ENCODE measurements around the gene CLSTN2.

Gene CLSTN2

DNA sequence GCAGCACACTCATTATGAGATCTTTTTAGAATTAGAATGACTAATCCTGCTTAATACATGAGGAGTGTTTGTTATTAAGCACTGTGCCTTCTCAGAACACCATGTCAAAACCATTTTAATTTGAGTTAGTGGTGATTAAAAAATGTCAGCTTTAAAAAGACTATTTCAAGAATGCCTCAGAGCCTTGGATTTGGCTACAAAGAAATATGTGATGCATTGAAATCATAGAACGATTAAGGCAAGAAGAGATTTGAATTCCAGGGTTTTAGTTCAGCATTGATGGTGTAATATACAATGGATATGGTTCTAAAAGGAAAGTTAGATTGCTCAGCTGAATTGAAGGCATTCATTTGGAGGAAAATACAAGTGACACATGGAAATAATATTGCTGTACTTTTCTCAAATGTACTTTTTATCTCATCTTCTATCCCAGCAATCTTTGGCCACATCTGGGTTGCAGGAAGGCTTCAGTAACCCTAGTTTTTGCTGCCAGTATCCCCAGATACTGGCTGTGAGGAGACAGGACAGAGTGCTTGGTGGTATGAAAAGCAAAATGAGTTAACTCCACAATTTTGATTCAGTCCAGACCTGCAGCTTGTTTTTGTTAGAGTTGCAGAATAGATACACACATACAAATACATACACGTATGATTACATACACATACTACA lies 303.8 kb downstream of the CLSTN2 start:
- DNase-seq (ENCODE audit: low read depth), result no peak

DNA sequence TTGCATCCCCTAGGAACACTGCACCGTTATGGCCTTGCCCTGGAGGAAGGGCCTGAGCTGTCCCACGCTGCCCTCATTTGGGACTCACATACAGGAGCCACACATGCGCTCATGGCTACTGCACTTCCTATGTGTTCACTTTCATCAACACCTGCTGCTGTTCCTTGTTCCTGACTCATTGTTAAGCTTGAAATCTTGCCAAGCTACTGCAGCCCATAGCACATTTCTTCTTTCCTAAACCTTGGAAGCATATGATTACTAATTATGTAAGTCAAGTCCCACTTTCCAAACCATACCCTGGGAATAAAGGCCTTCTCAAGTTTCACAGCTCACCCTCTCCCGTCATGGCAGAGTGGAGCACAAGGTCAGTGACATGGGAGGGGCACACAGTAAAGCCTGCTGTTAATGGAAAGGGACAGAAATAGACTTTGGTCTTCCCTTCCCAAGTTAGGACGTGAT lies 307.9 kb downstream of the CLSTN2 start:
- no peak for DNase-seq (ENCODE audit: low read depth)

DNA sequence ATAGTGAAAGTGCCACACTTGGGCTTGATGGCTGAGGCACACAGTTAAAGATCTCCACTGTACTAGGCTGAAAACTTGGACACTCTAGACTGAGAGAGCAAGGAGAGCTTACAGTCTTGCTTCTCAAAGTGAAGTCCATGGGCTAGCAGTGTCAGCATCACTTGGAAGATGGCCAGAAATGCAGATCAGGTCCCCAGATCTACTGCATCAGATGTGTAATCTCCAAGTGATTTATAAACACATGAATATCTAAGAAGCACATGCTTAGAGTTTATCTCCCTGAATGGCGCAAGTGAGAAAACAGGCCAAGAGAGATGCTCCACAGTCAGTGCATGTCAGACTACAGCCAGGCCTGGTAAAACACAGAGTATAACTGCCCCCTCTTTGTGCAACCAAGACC lies 308.6 kb downstream of the CLSTN2 start:
- no peak for DNase-seq (ENCODE audit: low read depth)

DNA sequence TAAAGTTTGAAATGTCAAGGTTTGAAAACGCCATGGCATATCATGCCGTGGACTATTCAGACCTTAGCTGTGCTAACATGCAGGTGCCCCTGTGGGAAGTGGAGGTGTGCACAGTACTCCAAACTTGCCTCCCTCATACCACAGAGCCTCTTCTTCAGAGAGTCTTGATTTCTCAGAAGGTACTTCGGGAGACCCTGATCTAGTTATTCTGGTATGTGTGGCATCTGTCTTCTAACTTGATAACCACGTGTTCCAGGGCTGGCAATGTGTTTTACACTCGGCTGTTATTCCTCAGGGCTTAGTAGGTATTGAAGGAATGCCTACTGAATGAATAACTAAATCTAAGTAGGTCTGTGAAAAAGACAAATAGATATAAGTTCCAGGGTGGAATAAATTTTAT lies 309.9 kb downstream of the CLSTN2 start:
- DNase-seq (ENCODE audit: low read depth), result no peak

DNA sequence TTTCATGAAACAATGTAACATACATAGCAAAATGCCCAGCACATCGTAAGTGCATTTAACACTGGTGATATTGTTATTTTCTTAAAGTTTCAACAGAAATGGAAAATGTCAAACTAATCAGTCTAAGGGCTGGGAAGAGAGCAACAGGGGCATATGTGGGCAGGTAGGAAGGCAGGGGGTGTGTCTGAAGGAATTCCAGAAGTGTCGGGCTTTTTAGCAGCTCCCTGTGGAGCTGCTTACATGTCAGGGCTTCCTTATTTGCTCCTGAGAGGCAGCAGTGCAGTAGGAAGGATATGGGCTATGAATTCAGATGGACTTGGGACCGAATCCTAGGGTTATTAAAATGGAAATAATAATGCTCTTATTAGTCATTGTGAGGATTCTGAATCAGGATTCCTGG lies 311.6 kb downstream of the CLSTN2 start:
- DNase-seq (ENCODE audit: low read depth), result no peak

DNA sequence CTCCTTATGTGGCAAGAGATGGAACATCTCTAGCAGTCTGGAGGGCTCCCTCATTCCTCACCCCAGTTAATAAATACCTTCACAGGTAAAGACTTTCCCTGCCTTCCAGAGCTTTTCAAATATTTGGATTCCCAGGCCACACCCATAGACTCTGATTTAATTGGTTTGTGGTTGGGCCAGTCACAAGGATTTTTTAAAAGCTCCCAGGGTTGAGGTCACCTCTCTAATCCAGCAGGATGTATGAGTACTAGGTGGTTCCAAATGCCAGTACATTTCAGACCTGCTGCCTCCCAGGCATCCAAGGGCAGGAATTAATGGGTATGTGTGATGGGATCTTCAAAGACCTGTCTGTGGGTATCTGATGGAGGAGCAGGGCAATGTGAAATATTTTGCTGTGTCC lies 312.8 kb downstream of the CLSTN2 start:
- no peak for DNase-seq (ENCODE audit: low read depth)

DNA sequence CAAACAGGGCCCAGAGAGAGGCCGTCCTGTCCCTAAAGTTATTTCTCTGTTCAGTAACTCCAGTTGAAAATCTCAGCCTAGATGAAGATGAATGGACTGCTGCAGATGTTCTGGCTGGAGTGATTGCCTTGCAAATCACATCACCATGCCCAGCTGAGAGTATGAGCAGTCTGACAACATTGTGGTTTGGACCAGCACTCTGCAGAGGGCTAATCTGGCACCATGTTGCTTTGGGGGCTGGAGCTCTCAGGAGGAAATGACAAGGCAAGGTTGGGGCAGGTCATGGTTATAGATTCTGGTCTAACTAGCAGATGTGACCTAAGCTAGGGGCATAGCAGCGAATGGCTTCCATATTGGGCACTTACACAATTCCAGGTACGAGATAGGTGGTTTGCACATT lies 314.2 kb downstream of the CLSTN2 start:
- DNase-seq (ENCODE audit: low read depth), result no peak

DNA sequence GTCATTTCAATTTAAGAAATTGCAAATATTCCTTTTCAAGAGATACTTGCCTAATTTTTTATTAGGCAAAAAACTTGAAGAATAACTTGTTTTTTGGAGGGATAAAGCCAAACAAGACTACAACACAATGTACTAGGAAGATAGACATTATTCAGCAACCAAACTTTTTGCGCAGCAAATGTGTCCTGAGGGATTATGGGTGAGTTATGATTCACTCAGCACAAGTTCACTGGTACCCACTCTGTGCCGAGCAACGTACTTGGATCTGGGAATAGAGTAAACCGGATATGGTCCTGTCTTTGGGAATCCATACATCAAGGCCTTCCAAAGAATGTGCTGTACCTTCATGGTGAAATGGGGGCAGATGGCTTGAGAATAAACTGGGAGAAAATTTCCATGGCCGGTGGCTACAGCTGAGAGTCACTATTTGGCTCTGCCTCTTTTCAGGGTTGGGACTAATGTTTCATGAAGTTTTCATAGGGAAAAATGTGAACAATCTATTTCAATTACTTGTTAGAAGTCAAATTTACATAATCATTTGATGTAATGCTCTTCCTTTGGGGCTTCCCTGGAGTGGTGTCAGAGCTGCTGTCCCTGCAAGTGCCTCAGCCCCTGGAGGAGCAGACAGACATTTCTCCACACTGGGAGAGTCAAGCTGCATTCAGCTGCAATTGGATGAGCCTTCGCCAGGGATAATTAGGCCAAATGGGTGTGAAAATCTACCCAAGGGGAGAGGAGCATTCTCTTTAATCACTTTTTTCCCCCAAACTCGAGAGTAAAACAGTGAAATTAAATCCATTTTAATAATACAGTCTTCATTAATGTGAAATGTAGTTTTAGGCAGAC lies 315.2 kb downstream of the CLSTN2 start:
- DNase-seq (ENCODE audit: low read depth), result no peak

DNA sequence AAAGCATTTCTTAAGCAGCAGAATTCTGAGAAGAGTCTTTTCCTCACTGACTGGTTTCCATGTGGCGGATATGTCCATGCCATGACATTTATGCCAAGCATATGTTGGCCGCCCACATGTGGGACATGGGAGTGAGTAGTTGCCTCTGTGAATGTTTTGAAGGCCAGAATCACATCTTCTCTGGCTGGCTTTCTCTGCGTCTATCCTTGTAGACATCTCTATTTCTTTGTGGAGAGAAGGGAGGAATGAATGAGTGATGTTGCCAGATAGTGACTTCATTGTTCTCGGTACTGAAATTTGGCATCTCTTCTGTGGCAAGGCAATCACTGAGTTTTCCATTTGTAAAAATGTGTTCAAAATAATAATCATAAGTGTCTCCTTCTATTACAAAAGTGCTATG lies 316.0 kb downstream of the CLSTN2 start:
- DNase-seq (ENCODE audit: low read depth), result no peak

DNA sequence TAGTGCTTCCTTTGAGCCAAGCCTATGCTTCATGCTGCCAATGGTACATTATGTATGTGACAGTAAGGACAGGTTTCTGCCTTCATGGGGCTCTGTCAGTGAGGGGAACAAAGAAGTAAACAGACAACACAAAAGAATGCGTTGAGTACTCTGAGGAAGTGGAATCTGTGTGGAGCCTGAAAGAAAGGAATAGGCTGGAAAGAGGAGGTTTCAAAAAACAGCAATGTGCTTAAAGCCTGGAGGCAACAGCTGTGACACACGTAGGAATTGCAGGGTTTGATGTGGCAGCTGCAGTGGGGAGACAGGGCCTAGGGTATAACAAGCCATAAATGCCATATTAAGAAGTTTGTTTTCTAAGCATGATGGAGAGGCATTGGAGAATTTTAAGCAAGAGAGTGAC lies 316.7 kb downstream of the CLSTN2 start:
- no peak for DNase-seq (ENCODE audit: low read depth)

DNA sequence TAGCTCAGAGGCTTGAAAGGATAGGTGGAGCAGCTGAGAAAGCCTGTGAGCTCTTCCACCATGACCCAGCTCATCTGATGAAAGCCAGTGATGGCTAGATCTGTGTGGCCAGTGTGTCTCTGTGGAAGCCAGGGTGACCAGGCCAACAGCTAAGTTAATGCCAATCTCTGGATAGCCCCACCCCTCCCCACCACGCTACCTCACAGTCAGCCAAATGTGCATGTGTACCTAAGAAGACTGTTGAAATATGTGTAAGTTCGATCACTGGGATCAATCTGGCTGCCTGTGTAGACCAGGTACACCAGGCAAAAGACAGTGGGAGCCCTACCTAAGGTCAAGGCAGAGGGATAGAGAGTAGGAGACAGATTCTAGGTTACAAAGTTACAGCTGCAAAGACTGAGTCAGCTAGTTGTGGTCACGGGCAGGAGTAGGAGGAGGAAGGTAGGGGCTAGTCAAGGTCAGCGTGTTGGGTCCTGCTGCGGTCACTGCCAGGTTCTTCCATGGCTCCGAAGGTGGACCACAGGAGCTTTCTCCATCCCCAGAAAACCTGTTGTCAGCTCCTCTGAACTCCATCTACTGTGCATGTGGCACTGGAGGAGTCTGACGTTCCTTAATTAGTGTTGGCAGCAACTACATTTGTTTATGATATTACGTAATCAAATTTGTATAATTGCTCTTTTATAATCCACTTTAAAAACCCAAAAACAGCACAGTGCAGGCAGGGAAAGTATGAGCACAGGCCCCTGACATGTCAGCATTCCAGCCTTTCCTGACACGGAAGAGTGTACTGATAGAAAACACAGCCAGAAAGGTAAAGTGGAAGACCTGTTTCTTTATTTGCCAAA lies 318.0 kb downstream of the CLSTN2 start:
- DNase-seq (ENCODE audit: low read depth), result no peak

DNA sequence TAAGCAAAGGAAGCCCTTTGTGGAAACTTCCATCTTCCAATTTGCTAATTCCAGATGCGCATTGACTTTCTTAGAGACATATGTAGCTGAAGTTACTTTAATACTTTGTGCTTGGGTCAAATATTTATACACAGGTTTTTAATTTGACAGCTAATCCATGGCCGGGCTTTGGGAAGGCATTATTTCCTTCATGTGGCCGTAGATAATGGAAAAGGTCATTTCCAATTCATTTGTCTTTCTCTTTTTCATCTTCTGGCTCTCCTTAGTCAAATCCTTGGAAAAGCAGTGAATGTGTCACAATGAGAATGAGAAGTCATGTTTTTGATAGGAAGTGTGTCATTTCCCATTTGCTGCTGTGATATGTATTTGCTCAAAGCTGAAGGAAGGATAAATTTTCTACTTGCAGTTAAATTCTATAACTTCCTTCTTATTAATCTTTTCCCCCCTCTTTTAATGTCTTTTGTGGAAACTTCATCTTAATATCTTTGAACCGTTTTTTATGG lies 323.3 kb downstream of the CLSTN2 start:
- DNase-seq (ENCODE audit: low read depth), result no peak

DNA sequence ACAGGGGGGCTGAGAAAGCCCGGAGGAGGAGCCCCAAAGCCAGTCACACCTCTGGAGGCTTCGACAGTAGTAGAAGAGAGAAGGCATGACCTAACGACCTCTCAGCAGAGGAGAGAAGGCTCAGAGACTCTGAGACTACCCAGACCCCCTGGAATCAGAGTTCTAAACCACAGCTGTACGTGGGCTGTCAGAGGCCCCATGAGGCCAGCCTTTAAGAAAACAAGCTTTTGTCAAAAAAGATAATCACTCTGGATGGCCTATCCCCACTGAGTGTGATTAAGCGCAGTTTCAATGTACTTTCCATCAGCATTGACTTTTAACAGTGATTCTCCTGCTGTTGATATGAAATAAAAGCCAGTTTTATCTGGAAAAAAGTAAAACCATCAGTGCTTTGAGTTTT lies 330.3 kb downstream of the CLSTN2 start:
- no peak for DNase-seq (ENCODE audit: low read depth)

DNA sequence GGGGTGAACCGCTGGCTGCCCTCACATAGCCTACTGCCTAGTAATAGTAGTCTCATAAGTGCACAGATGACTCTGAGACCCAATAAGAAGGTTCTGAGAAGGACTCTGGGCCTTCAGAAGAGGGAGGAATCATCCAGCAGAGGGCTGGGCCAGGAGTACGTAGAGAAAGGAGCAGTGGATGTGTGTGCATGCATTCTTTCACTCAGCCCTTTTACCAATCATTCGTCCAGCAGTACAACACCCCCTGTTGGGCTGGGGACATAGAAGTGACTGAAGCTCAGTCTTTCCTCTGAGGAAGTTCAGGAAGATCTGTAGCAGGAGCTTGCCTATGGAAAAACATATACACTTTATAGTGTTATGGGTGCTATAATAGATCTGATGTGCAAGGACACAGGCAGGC lies 333.1 kb downstream of the CLSTN2 start:
- DNase-seq (ENCODE audit: low read depth), result no peak

DNA sequence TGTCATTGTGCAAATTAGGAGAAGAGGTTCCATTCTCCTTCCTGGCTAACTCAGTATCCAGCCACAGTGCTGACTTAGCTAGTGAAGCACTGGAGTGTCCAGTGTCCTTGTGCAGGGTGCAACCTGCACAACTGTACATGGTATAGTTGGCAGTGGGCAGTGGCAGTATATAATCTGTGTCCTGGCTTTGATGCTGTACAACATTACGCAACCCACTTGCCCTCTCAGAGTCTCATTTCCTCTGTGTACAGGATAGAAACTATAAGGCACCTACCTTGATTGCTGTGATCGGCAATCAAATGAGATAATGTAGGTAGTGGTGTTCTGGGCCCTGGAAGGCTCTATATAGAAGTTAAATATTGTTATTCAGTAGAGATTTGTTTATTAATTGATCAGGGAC lies 333.6 kb downstream of the CLSTN2 start:
- no peak for DNase-seq (ENCODE audit: low read depth)

DNA sequence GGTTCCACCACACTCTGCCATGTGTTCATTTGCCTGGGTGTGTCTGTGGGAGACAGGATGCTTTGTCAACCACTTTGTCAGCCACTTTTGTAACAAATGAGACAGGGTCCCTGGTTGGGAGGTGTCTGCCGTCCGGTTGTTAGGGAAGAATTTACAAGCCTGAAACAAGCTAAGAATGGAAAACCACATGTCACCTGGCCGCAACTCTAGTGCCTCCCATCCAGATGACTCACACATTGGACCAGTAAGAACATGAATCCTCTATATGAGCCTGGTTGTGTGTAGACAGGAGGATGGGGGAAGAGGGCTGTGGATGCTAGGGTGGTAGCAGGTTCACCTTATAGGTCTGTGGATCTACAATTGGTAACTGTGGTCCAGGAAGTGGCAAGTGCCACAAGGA lies 335.3 kb downstream of the CLSTN2 start:
- no peak for DNase-seq (ENCODE audit: low read depth)

DNA sequence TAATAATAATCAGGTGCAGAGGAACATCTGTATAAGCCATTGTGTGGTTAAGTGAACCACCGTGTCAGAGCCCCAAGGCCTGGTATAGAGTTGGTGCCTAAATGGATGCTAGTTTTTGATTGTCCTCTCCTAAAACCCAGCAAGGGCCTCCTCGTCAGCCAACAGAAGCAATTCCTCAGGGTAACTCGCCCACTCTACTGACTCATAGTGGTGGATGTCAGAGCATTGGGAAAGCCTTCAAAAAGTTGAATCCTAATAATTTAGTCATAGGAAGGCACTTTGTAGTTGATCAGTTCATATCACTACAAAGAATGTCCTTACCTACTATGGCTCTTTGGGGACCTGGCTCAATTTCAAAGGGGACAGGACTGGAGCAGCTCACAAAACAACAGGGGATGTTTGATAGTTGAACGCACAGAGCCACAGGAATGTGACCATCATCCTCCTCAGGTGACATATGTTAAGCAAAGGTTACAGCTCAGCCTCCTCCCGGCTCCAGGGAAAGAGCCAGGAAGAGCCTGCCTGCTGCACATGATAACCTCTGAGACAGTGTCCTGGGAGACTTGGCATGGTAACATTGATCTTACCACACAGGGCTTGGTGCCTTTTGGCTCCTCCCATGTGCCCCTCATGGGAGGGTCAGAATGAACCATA lies 338.7 kb downstream of the CLSTN2 start:
- no peak for DNase-seq (ENCODE audit: low read depth)

DNA sequence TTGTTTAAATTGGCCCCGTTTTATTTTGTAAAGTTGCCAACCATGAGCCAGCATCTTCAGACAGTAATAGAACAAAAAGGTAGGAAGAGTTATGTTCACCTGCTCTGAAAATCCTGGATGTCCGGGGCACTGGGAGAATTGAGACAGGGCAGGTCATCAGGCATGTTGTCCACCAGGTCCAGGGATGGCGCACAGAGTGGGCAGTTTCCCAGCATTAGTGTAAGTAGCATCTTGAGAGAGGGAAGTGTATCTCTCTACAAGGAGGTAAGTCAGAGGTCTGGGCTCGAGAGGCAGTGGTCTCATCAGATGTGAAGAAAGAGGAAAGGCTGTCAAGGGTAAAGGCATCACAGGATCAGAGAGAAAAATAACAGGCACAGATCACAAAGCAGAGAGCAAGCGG lies 339.4 kb downstream of the CLSTN2 start:
- no peak for DNase-seq (ENCODE audit: low read depth)

DNA sequence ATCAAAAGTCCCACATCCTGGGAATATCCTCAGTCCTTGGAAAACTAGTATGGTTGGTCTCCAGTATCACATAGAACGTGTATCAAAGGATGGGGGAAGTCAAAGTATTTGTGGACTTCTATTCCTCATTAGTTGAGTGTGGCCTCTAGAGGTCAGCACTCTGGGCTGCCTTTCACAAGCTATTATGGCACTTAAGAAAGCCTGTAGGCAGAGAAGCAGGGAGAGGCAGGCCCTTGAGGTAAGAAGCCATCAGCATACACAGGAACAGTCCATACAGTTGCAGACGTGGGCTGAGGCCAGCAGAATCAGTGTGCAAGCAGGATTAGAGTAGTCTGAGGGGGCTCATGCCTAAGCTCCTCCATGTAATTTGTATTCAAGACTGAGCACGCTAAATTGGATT lies 341.7 kb downstream of the CLSTN2 start:
- DNase-seq (ENCODE audit: low read depth), result no peak

DNA sequence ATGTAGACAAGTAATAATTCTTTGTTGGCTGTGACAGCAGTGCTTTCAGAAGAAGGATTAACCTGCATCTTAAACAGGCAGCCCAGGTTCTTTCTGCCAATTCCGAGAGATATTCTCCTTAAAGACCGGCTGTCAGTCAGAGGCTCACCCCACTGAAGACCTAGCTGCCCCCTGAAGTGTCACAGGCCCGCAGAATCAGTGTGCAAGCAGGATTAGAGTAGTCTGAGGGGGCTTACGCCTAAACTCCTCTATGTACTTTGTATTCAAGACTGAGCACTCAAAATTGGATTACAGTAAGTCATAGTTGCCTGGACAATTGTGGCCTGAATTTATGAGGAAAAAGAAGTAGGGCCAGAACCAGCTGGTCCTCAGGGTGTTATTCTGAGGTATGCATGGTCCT lies 342.9 kb downstream of the CLSTN2 start:
- DNase-seq (ENCODE audit: low read depth), result no peak

DNA sequence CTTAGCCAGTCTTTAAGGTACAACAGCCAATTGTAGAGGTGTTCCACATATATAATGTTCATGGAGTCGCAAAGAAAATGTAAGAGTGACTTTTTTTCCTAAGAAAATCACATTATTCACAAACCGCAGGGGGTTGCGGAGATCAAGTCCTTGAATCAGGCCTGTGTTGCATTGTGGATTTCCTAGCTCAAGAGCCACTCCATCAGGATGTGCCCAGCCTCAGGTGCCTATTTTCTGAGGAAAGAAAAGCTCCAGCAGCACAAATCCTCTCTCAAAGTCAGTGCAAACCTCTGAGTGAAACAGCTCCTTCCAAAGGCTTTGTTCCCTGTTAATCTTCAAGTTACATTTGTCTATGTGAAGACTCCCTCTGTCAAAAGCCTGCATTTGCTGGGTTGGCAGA lies 349.4 kb downstream of the CLSTN2 start:
- no peak for DNase-seq (ENCODE audit: low read depth)

DNA sequence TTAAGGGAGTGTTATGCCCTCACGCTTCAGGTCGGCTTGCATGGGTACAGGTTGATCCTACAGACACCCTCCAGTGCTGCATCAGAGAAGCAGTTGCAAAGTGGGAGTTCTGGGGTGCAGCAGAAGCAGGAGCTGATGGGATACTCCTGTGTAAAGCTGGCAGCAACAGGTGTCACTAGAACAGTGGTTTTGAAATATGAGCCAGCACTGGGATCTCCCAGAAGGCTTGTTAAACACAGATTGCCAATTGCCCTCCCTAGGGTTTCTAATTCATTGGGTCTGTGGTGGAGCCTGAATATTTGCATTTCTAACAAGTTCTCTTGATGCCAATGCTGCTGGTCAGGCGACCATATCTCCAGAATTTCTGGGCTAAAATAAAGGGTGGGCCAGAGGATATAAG lies 350.4 kb downstream of the CLSTN2 start:
- DNase-seq (ENCODE audit: low read depth), result no peak
